Measurements from ENCODE around the gene ARRDC5. TPM values are rescaled to one million over a fixed set of nuclear protein-coding genes. Genes with fewer than 3 reads are reported as not detected.

The ARRDC5 gene
- total and polyA plus RNA-seq, 2 of the 13 experiments (the other 11 are each of a cell fraction or from before 2014, with no cell fraction given): not detected

GRCh38 chr19:4851551-4852290, 51.0 kb downstream of the ARRDC5 start (continued):
- no peak for TF ChIP-seq PRDM15 (CRISPR knock-in tag; IDR thresholded peaks at IDR 0.05)
- no peak for TF ChIP-seq MXD4 (CRISPR knock-in tag; IDR thresholded peaks at IDR 0.05)
- TF ChIP-seq ZNF704 (CRISPR knock-in tag; IDR thresholded peaks at IDR 0.05; ENCODE audit: borderline replicate concordance): no peak
- peak; percentile 36; the same call in 1 of the 2 replicates for TF ChIP-seq THRA (CRISPR knock-in tag; IDR thresholded peaks at IDR 0.05; ENCODE audit: borderline replicate concordance)
- TF ChIP-seq FOXK1 (CRISPR knock-in tag; IDR thresholded peaks at IDR 0.05; ENCODE audit: borderline replicate concordance, low read depth): no peak
- TF ChIP-seq ZNF614 (CRISPR knock-in tag; IDR thresholded peaks at IDR 0.05; ENCODE audit: borderline replicate concordance): no peak
- TF ChIP-seq GPBP1L1 (CRISPR knock-in tag; IDR thresholded peaks at IDR 0.05): no peak
- no peak for TF ChIP-seq MYNN (CRISPR knock-in tag; IDR thresholded peaks at IDR 0.05; ENCODE audit: low read depth)
- TF ChIP-seq ZNF576 (CRISPR knock-in tag; IDR thresholded peaks at IDR 0.05): no peak
- TF ChIP-seq ZNF619 (CRISPR knock-in tag; IDR thresholded peaks at IDR 0.05): peak; percentile 77; the same call in 1 of the 2 replicates
- TF ChIP-seq NR3C1 (CRISPR knock-in tag; IDR thresholded peaks at IDR 0.05): no peak
- TF ChIP-seq NFE2L1 (CRISPR knock-in tag; IDR thresholded peaks at IDR 0.05; ENCODE audit: borderline replicate concordance): no peak
- no peak for TF ChIP-seq JARID2 (CRISPR knock-in tag; IDR thresholded peaks at IDR 0.05; ENCODE audit: insufficient replicate concordance)
- no peak for TF ChIP-seq SCMH1 (CRISPR knock-in tag; IDR thresholded peaks at IDR 0.05; ENCODE audit: borderline replicate concordance)
- no peak for TF ChIP-seq GRHL1 (CRISPR knock-in tag; conservative IDR thresholded peaks at IDR 0.05)
- TF ChIP-seq ZNF552 (CRISPR knock-in tag; IDR thresholded peaks at IDR 0.05; ENCODE audit: borderline replicate concordance): 0 out of 2 replicates have a peak, but pooled peaks have one; percentile 29
- TF ChIP-seq TFDP2 (CRISPR knock-in tag; IDR thresholded peaks at IDR 0.05): no peak
